Measurements from ENCODE around the gene FRMD1. TPM values are rescaled to one million over a fixed set of nuclear protein-coding genes. Genes with fewer than 3 reads are reported as not detected.

Gene FRMD1
- polyA plus RNA-seq, 3 donors, result not detected

DNA sequence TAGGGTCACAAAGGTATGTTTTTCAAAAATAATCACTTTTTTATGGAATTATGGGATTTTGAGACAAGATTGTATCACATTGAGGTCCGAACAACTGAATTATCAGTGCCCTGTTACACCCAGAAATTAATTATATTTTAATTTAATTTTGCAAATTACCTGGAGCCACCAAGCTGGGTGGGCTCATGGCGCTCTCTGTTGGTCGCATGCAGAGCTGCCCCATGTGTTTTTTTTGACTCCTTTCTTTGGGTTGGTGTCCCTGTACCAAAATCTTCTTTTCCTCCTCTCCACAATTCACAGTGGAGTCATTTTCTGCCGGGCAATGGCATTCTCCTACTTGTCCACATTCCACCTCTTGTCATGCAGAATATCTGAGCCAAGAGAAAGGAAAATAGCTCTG, 38.9 kb upstream of the FRMD1 start:
- no peak for DNase-seq
- TF ChIP-seq, protein P1, sequence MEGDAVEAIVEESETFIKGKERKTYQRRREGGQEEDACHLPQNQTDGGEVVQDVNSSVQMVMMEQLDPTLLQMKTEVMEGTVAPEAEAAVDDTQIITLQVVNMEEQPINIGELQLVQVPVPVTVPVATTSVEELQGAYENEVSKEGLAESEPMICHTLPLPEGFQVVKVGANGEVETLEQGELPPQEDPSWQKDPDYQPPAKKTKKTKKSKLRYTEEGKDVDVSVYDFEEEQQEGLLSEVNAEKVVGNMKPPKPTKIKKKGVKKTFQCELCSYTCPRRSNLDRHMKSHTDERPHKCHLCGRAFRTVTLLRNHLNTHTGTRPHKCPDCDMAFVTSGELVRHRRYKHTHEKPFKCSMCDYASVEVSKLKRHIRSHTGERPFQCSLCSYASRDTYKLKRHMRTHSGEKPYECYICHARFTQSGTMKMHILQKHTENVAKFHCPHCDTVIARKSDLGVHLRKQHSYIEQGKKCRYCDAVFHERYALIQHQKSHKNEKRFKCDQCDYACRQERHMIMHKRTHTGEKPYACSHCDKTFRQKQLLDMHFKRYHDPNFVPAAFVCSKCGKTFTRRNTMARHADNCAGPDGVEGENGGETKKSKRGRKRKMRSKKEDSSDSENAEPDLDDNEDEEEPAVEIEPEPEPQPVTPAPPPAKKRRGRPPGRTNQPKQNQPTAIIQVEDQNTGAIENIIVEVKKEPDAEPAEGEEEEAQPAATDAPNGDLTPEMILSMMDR (IDR thresholded peaks at IDR 0.05), result no peak
- H3K4me3 Mint-ChIP-seq, result no peak overlapping the region
- H3K9ac ChIP-seq (ENCODE audit: insufficient read depth, low read length, poor library complexity, severe bottlenecking), result no peak overlapping the region
- no peak overlapping the region for H3K27ac Mint-ChIP-seq
- H3K27me3 ChIP-seq (ENCODE audit: control insufficient read depth in 2 of 2, insufficient read depth in 2 of 2, low read length in 2 of 2), result no peaks in the 10 kb centered on the region
- H3K27me3 Mint-ChIP-seq (ENCODE audit: low read depth in 3 of 3), result peaks cover 0 to 4% (median 4%) of the 10 kb centered on the region in 3 donors
- no peaks in the 10 kb centered on the region for H3K4me1 Mint-ChIP-seq
- H2AFZ ChIP-seq (ENCODE audit: insufficient read depth, low read depth, low read length, poor library complexity, severe bottlenecking), result no peak overlapping the region
- no peaks in the 10 kb centered on the region for H4K20me1 ChIP-seq (ENCODE audit: insufficient read depth, low read length)
- H3K4me1 ChIP-seq (ENCODE audit: control insufficient read depth in 1 of 2, insufficient read depth in 2 of 2, low read length in 2 of 2), result no peaks in the 10 kb centered on the region
- H3K4me2 ChIP-seq (replicated peaks; ENCODE audit: extremely low read depth, low read length, poor library complexity, severe bottlenecking), result no peak overlapping the region
- H3K4me3 ChIP-seq (replicated peaks in 1 of 3; ENCODE audit: low read depth in 2 of 3, low read length in 3 of 3), result no peak overlapping the region
- no peaks in the 10 kb centered on the region for H3K36me3 ChIP-seq (replicated peaks in 1 of 2; ENCODE audit: control insufficient read depth in 1 of 2, insufficient read depth in 2 of 2, low read length in 2 of 2)
- peaks cover 0 to 24% of the 10 kb centered on the region in 2 donors for H3K9me3 ChIP-seq (replicated peaks in 1 of 2; ENCODE audit: control insufficient read depth in 1 of 2, insufficient read depth in 1 of 2, low read length in 2 of 2)
- no peaks in the 10 kb centered on the region for H3K36me3 Mint-ChIP-seq
- 75% methylated on average over 2 of the region's 4 CpGs for WGBS (ENCODE audit: insufficient coverage)
- peaks cover 0 to 13% (median 8%) of the 10 kb centered on the region in 7 donors for H3K9me3 Mint-ChIP-seq
- no peak overlapping the region for H3K27ac ChIP-seq (ENCODE audit: low read depth in 1 of 2, low read length in 2 of 2)
- H3K79me2 ChIP-seq (ENCODE audit: insufficient read depth, low read length), result no peaks in the 10 kb centered on the region
- intact Hi-C loops (cut with micrococcal nuclease), result no loop called here

DNA sequence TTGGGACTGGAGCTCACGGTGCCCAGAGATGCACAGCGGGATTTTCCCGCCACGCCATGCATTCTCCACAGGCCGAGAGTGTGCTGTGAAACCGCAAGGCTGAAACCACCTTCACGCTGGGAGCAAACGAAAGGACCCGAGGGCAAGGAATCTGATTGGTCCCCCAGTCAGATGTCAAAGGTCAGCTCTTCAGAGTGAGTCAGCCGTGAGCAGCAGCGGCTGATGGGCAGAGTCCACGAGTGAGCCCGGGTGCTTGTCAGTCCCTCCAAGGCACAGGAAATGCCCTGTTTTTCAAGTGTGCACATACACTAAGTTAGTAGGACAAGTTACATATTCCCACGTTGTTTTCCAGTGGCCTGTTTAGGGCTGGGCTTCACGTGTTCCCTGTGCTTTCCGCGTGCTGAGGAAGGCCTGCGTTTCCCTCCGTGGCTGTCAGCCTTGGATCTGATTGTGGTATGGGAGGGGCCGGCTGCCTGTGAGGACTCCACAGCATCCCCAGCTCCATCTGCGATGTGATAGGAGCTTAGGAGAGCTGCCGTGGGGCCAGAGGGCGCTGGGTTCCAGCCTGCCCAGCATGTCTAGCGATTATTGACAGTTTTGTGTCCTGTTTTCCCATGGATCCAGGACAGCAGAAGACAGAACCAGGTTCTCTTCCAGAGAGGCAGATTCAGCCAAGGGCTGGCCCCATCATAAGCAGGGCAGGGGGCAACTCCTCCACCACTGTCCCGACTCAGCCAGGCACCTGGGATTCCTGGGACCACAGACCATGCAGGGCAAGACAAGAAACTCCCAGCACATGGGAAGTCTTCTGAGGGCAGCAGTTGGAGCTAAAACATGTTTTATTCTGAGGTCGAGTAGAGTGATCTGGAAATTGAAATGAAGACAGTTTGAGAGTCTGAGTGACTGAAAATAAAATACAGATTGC, 38.2 kb upstream of the FRMD1 start:
- H3K27me3 Mint-ChIP-seq (ENCODE audit: low read depth in 3 of 3), result peaks cover 0 to 6% (median 4%) of the 10 kb centered on the region in 3 donors
- no peaks in the 10 kb centered on the region for H3K4me1 Mint-ChIP-seq
- no peak for DNase-seq
- H3K27ac Mint-ChIP-seq, result no peak overlapping the region
- TF ChIP-seq, protein P1 (IDR thresholded peaks at IDR 0.05), result no peak
- H3K36me3 Mint-ChIP-seq, result no peaks in the 10 kb centered on the region
- Histone ChIP-seq H3K27ac (ENCODE audit: low read depth in 1 of 2, low read length in 2 of 2) (no peak overlapping the region), H3K9me3 (replicated peaks in 1 of 2; ENCODE audit: control insufficient read depth in 1 of 2, insufficient read depth in 1 of 2, low read length in 2 of 2) (peaks cover 0 to 20% of the 10 kb centered on the region in 2 donors), H3K4me1 (ENCODE audit: control insufficient read depth in 1 of 2, insufficient read depth in 2 of 2, low read length in 2 of 2) (no peaks in the 10 kb centered on the region), H3K4me3 (replicated peaks in 1 of 3; ENCODE audit: low read depth in 2 of 3, low read length in 3 of 3) (no peak overlapping the region), H3K9ac (ENCODE audit: insufficient read depth, low read length, poor library complexity, severe bottlenecking) (no peak overlapping the region), H3K36me3 (replicated peaks in 1 of 2; ENCODE audit: control insufficient read depth in 1 of 2, insufficient read depth in 2 of 2, low read length in 2 of 2) (no peaks in the 10 kb centered on the region), H4K20me1 (ENCODE audit: insufficient read depth, low read length) (no peaks in the 10 kb centered on the region), H3K79me2 (ENCODE audit: insufficient read depth, low read length) (no peaks in the 10 kb centered on the region), H3K27me3 (ENCODE audit: control insufficient read depth in 2 of 2, insufficient read depth in 2 of 2, low read length in 2 of 2) (no peaks in the 10 kb centered on the region), H2AFZ (ENCODE audit: insufficient read depth, low read depth, low read length, poor library complexity, severe bottlenecking) (no peak overlapping the region), H3K4me2 (replicated peaks; ENCODE audit: extremely low read depth, low read length, poor library complexity, severe bottlenecking) (no peak overlapping the region)
- 91% methylated on average over 20 of the region's 26 CpGs for whole genome bisulfite sequencing (ENCODE audit: insufficient coverage)
- H3K9me3 Mint-ChIP-seq, result peaks cover 0 to 7% (median 5%) of the 10 kb centered on the region in 7 donors
- H3K4me3 Mint-ChIP-seq, result no peak overlapping the region
- intact Hi-C loops (cut with micrococcal nuclease), result no loop called here

Measured in CD14-positive monocyte (primary cell).